Astrocyte of the hippocampus (primary cell): ENCODE measurements around the gene HOXD3.

ENCODE experiments used
- DNase-seq: peaks from one replicate; pipeline ENCODE4 v3.0.0; 2011; ENCODE audit warnings: low read depth, low spot score

Gene HOXD3

DNA sequence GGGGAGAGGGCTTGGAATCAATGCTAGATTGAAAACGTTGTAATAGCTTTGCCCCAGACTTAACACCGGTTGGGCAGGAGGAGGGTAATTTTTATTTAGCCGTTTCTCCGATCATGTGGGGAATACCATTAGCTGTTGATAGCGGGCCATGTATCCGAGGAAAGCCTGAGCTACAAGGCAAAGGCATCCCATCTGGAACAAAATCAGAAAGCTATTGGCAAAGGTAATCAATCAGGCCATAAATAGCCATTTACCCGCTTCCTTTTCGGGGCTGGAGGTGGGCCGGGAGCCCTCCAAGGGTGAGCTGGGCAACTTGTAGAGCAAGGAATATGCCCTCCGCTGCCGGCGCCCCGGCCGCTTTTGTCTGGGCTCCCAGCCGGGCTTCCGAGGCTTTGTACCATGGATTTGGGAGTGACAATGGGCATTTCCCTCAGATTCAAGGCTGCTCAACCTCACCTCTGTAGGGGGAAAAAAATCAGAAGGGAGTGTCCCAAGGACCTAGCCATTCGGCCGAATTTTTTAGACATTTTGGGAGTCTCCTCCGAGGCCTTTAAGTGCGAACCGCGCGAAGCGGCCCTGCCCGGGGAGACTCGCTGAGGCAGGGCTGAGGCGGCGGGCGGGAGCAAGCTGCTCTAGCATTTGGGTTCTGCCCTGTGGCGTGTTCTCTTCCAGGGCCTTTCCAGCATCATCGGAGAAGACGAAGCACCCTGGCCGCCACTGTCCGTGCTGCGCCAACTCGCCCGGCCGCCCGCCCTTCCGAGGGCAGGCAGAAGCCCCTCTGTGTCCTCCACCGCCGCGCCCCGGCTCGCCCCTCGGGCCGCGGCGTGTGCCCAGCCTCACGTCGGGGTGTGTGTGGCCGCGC, 35.7 kb upstream of the HOXD3 start:
- DNase-seq: no peak

- DNase-seq: no peak
These were observed 34.9 kb upstream of the HOXD3 start for GRCh38 chr2:176122052-176122682.

DNA sequence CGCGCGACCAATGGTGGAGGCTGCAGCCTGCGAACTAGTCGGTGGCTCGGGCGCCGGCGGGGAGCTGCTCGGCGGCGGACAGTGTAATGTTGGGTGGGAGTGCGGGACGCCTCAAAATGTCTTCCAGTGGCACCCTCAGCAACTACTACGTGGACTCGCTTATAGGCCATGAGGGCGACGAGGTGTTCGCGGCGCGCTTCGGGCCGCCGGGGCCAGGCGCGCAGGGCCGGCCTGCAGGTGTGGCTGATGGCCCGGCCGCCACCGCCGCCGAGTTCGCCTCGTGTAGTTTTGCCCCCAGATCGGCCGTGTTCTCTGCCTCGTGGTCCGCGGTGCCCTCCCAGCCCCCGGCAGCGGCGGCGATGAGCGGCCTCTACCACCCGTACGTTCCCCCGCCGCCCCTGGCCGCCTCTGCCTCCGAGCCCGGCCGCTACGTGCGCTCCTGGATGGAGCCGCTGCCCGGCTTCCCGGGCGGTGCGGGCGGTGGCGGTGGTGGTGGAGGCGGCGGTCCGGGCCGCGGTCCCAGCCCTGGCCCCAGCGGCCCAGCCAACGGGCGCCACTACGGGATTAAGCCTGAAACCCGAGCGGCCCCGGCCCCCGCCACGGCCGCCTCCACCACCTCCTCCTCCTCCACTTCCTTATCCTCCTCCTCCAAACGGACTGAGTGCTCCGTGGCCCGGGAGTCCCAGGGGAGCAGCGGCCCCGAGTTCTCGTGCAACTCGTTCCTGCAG, 34.3 kb upstream of the HOXD3 start, which contains the start of gene HOXD9:
Gene HOXD9 (plus strand): TSS at position 37 of the 728 bp plus-strand sequence. CDS start 50 bp downstream, at position 87.
- peak; percentile 32 for DNase-seq

DNA sequence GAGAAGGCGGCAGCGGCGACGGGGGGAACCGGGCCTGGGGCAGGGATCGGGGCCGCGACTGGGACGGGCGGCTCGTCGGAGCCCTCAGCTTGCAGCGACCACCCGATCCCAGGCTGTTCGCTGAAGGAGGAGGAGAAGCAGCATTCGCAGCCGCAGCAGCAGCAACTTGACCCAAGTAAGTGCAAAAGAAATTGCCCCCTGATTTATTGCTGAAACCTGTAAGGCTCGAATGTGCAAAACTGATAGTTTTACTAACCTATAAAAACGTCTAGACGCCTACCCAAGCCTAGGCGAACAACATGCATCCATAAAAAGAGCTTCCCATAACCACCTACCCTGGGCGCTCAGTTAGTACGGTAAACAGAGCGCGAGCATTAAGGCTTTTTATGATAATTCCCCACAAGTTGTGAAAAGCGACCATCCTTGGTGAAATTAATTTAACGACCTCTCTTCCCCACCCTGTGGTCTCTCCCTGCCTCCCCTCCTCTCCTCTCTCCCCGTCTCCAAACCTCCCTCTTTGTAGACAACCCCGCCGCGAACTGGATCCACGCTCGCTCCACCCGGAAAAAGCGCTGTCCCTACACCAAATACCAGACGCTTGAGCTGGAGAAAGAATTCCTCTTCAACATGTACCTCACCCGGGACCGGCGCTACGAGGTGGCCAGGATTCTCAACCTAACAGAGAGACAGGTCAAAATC, 33.5 kb upstream of the HOXD3 start:
- DNase-seq: no peak

GRCh38 chr2:176124110-176124946, 32.8 kb upstream of the HOXD3 start:
- no peak for DNase-seq

DNA sequence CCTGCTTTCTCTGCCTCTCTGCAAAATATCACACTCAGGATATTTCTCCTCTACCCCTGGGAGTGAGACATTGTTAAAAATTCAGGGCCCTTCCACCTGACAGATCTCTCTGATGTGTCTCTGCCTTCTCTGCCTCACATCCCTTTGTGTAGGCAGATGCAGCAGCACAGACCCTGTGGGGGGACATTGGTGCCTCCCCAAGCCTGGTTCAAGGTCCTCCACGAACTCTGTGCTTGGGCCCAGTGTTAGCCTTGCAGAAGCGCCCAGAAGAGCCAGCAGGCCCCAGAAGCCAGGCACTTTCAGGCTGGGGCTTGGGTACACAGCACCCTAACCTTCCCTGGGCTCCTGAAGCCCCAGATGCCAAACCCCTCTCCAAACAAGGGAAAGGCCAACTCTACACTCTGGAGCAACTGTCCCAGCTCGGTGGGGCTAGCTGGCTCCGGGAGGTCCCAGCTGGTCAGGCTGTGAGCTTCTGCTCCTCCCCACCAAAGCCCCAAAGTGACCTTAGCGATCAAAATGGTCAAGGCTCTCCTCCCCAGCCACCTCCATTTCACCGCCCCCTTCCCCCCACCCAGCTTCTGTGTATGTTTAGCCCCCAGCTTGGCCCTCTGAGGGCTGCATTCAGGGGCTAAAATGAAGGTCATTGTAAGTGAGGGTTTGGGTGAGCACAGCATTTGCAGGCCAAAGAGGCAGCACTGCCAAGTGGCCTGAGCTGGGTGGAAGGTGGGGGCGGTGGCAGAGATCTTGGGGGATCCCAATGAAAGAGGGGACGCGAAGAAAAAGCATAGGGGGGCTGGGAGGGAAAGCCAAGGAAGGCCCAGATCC, 31.9 kb upstream of the HOXD3 start:
- no peak for DNase-seq

DNA sequence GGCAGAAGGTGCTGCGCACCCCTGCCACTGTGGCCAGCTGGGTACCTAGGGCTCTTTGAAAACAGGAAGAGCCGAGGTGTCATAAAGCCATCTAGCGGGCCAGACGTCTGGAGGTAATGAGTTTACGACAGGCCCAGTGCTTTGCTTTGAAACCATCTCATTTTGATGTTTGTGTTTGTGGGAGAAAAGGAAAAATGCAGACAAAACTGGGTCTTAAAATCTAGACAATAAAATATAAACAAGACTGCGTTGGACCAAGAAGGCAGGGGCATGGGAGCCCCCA, 31.4 kb upstream of the HOXD3 start:
- no peak for DNase-seq

GRCh38 chr2:176126929-176127773, 30.0 kb upstream of the HOXD3 start:
- peak; percentile 75 for DNase-seq

GRCh38 chr2:176127774-176128072, 29.4 kb upstream of the HOXD3 start:
- no peak for DNase-seq

DNA sequence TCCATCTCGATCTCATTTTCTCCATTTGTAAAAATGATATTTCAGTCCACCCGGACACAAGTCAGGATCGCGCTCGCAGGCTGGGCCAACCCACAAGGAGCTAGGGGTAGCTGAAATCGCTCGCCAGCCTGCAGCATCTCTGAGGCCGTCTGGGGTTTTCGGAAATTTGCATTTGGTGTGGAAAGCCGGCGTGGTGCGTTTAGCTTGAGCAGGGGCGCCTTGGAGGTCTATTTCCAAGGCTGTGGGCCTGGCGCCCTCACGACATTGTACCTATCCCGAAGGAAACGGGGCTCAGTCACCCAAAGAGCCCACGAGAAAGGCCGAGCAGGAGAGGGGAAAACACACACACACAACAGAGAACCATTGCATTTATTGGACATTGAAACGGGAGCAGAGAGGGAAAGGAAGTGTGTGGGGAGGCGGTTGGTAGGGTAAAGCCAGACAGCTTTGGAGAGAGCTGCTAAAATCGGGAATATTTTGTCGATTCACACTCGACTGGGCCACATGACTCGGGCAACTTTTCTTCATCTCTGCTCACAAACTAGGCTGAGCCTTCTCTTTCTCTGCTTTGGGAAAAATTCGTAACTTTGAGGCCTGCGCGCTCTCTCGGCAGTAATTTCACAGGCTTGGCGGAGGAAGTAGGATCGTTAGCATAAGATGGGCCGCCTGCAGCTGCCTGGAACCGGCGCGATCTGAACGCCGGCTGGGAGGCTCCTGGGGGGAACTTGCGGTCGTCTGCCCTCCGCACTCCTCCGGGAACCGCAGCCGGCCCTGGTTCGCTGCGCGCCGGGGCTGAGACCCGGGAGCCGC, 28.7 kb upstream of the HOXD3 start:
- no peak for DNase-seq

- DNase-seq: peak; percentile 38
These were observed 27.9 kb upstream of the HOXD3 start, which contains the start of gene HOXD8 for GRCh38 chr2:176128982-176129796. Gene HOXD8, plus strand, starts transcription at chr2:176129705. Its CDS starts 662 bp downstream, at chr2:176130367.

DNA sequence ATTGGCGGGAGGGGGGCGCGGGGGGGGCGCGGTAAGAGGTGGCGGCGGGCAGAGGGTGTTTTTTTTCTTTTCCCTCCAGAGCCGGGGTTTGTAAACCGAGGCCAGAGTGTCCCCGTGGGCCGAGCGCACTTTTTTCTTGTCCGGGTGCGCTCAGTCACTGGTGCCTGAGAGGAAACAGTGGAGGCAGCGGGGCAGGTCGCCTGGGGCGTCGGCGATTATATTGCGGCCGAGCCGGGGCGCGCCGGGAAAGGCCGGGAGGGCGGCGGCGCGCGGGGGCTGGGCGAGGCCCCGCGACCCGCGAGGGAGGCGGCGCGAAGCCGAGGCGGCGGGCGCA, 27.3 kb upstream of the HOXD3 start:
- DNase-seq: no peak

DNA sequence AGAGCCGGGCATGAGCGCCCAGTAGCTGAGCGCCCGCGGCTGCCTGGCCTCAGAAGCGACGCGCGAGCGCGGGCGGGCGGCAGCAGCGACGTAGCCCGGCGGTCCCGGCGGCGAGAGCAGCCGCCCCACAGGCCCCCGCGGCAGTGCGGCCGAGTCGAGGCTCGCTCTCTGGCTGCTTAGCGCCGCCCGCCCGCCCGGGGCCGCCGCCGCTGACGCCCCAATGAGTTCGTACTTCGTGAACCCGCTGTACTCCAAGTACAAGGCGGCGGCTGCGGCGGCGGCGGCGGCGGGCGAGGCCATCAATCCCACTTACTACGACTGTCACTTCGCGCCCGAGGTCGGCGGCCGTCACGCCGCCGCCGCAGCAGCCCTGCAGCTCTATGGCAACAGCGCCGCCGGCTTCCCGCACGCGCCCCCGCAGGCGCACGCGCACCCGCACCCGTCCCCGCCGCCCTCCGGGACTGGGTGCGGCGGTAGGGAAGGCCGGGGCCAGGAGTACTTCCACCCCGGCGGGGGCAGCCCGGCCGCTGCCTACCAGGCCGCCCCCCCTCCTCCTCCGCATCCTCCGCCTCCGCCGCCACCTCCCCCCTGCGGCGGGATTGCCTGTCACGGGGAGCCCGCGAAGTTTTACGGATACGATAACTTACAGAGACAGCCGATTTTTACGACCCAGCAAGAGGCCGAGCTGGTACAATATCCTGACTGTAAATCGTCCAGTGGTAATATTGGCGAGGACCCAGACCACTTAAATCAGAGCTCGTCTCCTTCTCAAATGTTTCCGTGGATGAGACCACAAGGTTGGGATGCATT, 26.8 kb upstream of the HOXD3 start:
- peak; percentile 39 for DNase-seq

- DNase-seq: no peak
These were observed 25.9 kb upstream of the HOXD3 start for GRCh38 chr2:176130957-176131847.

DNA sequence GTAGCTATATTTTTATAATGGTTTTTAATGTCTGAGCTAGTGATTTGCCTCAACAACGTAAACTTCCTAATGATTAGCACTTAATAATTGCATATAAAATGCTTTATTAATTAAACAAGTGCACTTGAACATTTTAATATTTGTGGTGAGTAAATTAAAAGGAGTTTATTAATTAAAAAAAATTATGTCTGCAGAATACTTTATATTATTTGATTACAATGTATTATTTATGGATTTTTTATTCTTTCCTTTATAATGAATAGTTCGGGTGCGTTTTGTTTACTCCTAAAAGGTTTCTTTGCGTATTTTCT, 25.3 kb upstream of the HOXD3 start:
- DNase-seq: no peak
